ENCODE data around the gene HTT. TPM values are rescaled to one million over a fixed set of nuclear protein-coding genes. Genes with fewer than 3 reads are reported as not detected.
A peak's percentile ranks its signal among the peaks of the same experiment; 100 is the strongest.

The HTT gene
- total and polyA plus RNA-seq, 2 of the 13 experiments (the other 11 are each of a cell fraction or from before 2014, with no cell fraction given) = 17.5 to 19.5 TPM

- TF ChIP-seq ZNF512B (CRISPR knock-in tag; IDR thresholded peaks at IDR 0.05; ENCODE audit: borderline replicate concordance) = no peak
- TF ChIP-seq TERF1 (CRISPR knock-in tag; IDR thresholded peaks at IDR 0.05) = no peak
- peak; percentile 36; the same call in 1 of the 2 replicates for TF ChIP-seq BRD4 (CRISPR knock-in tag; IDR thresholded peaks at IDR 0.05)
- TF ChIP-seq MED1 (CRISPR knock-in tag; IDR thresholded peaks at IDR 0.05) = peak; percentile 54; the same call in 1 of the 2 replicates
- 0 out of 2 replicates have a peak, but pooled peaks have one; percentile 9 for TF ChIP-seq KMT2A (CRISPR knock-in tag; IDR thresholded peaks at IDR 0.05)
- TF ChIP-seq ZFYVE20 (CRISPR knock-in tag; IDR thresholded peaks at IDR 0.05; ENCODE audit: borderline replicate concordance, low read depth) = no peak
- no peak for TF ChIP-seq ZNF256 (CRISPR knock-in tag; conservative IDR thresholded peaks at IDR 0.05)
- peak; percentile 88 for TF ChIP-seq ARID4A (CRISPR knock-in tag; IDR thresholded peaks at IDR 0.05; ENCODE audit: borderline replicate concordance)
- no peak for TF ChIP-seq AHR (CRISPR knock-in tag; IDR thresholded peaks at IDR 0.05)
- no peak for TF ChIP-seq NR1H2 (CRISPR knock-in tag; IDR thresholded peaks at IDR 0.05; ENCODE audit: borderline replicate concordance, low read depth)
- no peak for TF ChIP-seq ETV6 (CRISPR knock-in tag; conservative IDR thresholded peaks at IDR 0.05)
- no peak for TF ChIP-seq BCLAF1 (IDR thresholded peaks at IDR 0.05)
- 0 out of 2 replicates have a peak, but pooled peaks have one; percentile 4 for TF ChIP-seq ZBTB25 (CRISPR knock-in tag; IDR thresholded peaks at IDR 0.05)
- TF ChIP-seq BRCA1 (CRISPR knock-in tag; IDR thresholded peaks at IDR 0.05) = 0 out of 2 replicates have a peak, but pooled peaks have one; percentile 58
Measured at GRCh38 chr4:3292571-3293400, 218.3 kb downstream of the HTT start, which contains the start of gene RGS12 (continued).

Data from HepG2 (cell line).